LNCAP (cell line): ENCODE results near the gene AOC2.

Experiments used
- TF ChIP-seq, protein P1 (sequence below): fragments of 450-650 bp; IDR thresholded peaks from 2 replicates; pipeline ENCODE4 v1.5.1; 2017; ENCODE audit warnings: mild to moderate bottlenecking

Gene AOC2, protein sequence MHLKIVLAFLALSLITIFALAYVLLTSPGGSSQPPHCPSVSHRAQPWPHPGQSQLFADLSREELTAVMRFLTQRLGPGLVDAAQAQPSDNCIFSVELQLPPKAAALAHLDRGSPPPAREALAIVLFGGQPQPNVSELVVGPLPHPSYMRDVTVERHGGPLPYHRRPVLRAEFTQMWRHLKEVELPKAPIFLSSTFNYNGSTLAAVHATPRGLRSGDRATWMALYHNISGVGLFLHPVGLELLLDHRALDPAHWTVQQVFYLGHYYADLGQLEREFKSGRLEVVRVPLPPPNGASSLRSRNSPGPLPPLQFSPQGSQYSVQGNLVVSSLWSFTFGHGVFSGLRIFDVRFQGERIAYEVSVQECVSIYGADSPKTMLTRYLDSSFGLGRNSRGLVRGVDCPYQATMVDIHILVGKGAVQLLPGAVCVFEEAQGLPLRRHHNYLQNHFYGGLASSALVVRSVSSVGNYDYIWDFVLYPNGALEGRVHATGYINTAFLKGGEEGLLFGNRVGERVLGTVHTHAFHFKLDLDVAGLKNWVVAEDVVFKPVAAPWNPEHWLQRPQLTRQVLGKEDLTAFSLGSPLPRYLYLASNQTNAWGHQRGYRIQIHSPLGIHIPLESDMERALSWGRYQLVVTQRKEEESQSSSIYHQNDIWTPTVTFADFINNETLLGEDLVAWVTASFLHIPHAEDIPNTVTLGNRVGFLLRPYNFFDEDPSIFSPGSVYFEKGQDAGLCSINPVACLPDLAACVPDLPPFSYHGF

GRCh38 chr17:42844271-42844670 is at the start of gene AOC2:
Gene AOC2 (plus strand): TSS chr17:42844580. CDS start chr17:42844627, 47 bp downstream.
- TF ChIP-seq, protein P1, sequence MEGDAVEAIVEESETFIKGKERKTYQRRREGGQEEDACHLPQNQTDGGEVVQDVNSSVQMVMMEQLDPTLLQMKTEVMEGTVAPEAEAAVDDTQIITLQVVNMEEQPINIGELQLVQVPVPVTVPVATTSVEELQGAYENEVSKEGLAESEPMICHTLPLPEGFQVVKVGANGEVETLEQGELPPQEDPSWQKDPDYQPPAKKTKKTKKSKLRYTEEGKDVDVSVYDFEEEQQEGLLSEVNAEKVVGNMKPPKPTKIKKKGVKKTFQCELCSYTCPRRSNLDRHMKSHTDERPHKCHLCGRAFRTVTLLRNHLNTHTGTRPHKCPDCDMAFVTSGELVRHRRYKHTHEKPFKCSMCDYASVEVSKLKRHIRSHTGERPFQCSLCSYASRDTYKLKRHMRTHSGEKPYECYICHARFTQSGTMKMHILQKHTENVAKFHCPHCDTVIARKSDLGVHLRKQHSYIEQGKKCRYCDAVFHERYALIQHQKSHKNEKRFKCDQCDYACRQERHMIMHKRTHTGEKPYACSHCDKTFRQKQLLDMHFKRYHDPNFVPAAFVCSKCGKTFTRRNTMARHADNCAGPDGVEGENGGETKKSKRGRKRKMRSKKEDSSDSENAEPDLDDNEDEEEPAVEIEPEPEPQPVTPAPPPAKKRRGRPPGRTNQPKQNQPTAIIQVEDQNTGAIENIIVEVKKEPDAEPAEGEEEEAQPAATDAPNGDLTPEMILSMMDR, result no peak

DNA sequence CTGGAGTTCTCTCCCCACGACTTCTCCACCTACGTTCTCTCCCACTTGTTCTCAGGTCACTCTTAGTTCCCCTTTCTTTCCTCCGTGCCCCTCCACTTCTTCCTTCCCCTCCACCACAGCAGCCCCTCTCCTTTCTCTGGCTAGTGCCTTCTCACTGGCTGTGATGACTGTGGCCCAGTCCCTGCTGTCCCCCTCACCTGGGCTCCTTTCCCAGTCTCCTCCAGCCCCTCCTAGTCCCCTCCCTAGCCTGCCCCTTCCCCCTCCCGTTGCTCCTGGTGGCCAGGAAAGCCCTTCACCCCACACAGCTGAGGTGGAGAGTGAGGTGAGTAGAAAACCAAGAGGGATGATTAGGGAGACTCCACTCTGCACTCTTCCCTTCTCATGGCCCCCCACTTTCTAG is 49.3 kb upstream of the AOC2 start:
- TF ChIP-seq, protein P1, result no peak

GRCh38 chr17:42795465-42795864 is 48.9 kb upstream of the AOC2 start:
- TF ChIP-seq, protein P1, result no peak

DNA sequence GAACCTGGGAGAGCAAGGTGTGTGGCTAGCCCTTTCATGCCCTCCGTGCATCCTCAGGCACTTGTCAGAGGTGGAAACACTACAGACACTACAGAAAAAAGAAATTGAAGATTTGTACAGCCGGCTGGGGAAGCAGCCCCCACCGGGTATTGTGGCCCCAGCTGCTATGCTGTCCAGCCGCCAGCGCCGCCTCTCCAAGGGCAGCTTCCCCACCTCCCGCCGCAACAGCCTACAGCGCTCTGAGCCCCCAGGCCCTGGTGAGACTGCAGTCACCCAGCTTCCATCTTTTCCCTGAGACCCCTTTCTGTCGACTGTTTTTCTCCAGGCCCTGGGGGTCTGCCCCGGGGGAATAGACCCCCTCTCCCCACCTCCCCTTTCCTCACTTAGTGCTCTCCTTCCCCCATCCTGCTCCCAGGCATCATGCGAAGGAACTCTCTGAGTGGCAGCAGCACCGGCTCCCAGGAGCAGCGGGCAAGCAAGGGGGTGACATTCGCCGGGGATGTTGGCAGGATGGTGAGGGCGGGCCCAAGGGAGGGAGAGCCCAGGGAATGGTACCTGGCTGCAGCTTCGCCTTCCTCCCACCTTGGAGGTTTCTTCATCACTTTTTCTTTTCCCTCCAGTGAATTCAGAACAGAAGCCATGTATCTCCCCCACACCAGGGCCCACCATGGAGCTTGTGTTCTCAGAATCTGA is 48.2 kb upstream of the AOC2 start:
- TF ChIP-seq, protein P1, result no peak

GRCh38 chr17:42797067-42798007 is 47.0 kb upstream of the AOC2 start:
- TF ChIP-seq, protein P1, result no peak

GRCh38 chr17:42798011-42798382 is 46.4 kb upstream of the AOC2 start:
- TF ChIP-seq, protein P1, result no peak
